HuH-7.5 (cell line): ENCODE measurements around the gene OR7C1.
"Not testable (repeated sequence)": the region's sequence is repeated elsewhere in the genome, so short reads cannot be mapped to it uniquely, and the experiment has no call there.

ENCODE experiments used
- DNase-seq: peaks from one replicate; pipeline ENCODE4 v3.0.0; 2011; ENCODE audit warnings: low spot score

Gene OR7C1

GRCh38 chr19:14765403-14765802 lies 69.6 kb downstream of the OR7C1 start:
- DNase-seq, result not testable (repeated sequence)

GRCh38 chr19:14764401-14764800 lies 70.6 kb downstream of the OR7C1 start:
- no peak for DNase-seq

GRCh38 chr19:14763497-14764145 lies 71.4 kb downstream of the OR7C1 start:
- no peak for DNase-seq

GRCh38 chr19:14762111-14762510 lies 72.9 kb downstream of the OR7C1 start:
- no peak for DNase-seq

GRCh38 chr19:14761607-14762006 lies 73.4 kb downstream of the OR7C1 start:
- DNase-seq, result no peak

- no peak for DNase-seq
Observed at GRCh38 chr19:14758816-14759215, 76.2 kb downstream of the OR7C1 start.

- no peak for DNase-seq
Observed at GRCh38 chr19:14748601-14749000, 86.4 kb downstream of the OR7C1 start.
